H9 (cell line): ENCODE results near the gene CLEC3B. TPM values are rescaled to one million over a fixed set of nuclear protein-coding genes. Genes with fewer than 3 reads are reported as not detected.

Source experiments
- DNase-seq: peaks from one replicate; pipeline ENCODE4 v3.0.0-alpha.2; 2017
- H2AFZ ChIP-seq: one replicate; pipeline ENCODE4 v1.6.1; 2013; ENCODE audit warnings: mild to moderate bottlenecking, low read length, control low read depth, moderate library complexity
- H2AK5ac ChIP-seq: 2 replicates; pipeline ENCODE4 v1.6.1; 2013; ENCODE audit warnings: low read length, control low read depth, mixed read lengths; ENCODE audit not compliant: insufficient read length
- H2BK120ac ChIP-seq: one replicate; pipeline ENCODE4 v1.6.1; 2013; ENCODE audit warnings: low read depth, mild to moderate bottlenecking, low read length, control low read depth, inconsistent platforms; ENCODE audit not compliant: poor library complexity, severe bottlenecking
- H2BK12ac ChIP-seq: 2 replicates; pipeline ENCODE4 v1.6.1; 2013; ENCODE audit warnings: low read length, control low read depth, mixed read lengths, low read depth; ENCODE audit not compliant: insufficient read length
- H2BK15ac ChIP-seq: 2 replicates; pipeline ENCODE4 v1.6.1; 2013; ENCODE audit warnings: low read depth, low read length, control low read depth
- H2BK20ac ChIP-seq: one replicate; pipeline ENCODE4 v1.6.1; 2013; ENCODE audit warnings: low read depth, mild to moderate bottlenecking, low read length, control low read depth, inconsistent platforms; ENCODE audit not compliant: poor library complexity, severe bottlenecking
- H2BK5ac ChIP-seq: 2 replicates; pipeline ENCODE4 v1.6.1; 2013; ENCODE audit warnings: low read length, control low read depth, mixed read lengths; ENCODE audit not compliant: insufficient read length
- H3K14ac ChIP-seq: 2 replicates; pipeline ENCODE4 v1.6.1; 2013; ENCODE audit warnings: low read length, control low read depth; ENCODE audit not compliant: insufficient read depth
- H3K18ac ChIP-seq: 2 replicates; pipeline ENCODE4 v1.6.1; 2013; ENCODE audit warnings: low read depth, mild to moderate bottlenecking, mixed read lengths, low read length, control low read depth; ENCODE audit not compliant: insufficient read length
- H3K23ac ChIP-seq: 2 replicates; pipeline ENCODE4 v1.6.1; 2013; ENCODE audit warnings: low read length, control low read depth, mixed read lengths, low read depth; ENCODE audit not compliant: insufficient read length
- H3K23me2 ChIP-seq: 2 replicates; pipeline ENCODE4 v1.6.1; 2013; ENCODE audit warnings: low read depth, mild to moderate bottlenecking, mixed read lengths, low read length, control low read depth; ENCODE audit not compliant: insufficient read length, poor library complexity, severe bottlenecking
- H3K27ac ChIP-seq: 2 replicates; pipeline ENCODE4 v1.5.1; 2013; ENCODE audit warnings: low read length, control low read depth, mixed read lengths, low read depth; ENCODE audit not compliant: insufficient read length
- H3K27me3 ChIP-seq: 2 replicates; pipeline ENCODE4 v1.6.1; 2013; ENCODE audit warnings: low read length, control low read depth, inconsistent platforms; ENCODE audit not compliant: insufficient read depth
- H3K4ac ChIP-seq: 2 replicates; pipeline ENCODE4 v1.6.1; 2013; ENCODE audit warnings: low read depth, mild to moderate bottlenecking, control low read depth, inconsistent platforms, low read length, moderate library complexity
- H3K4me1 ChIP-seq: 2 replicates; pipeline ENCODE4 v1.6.1; 2013; ENCODE audit warnings: low read length, control low read depth, inconsistent platforms; ENCODE audit not compliant: insufficient read depth
- H3K4me2 ChIP-seq: 2 replicates; pipeline ENCODE4 v1.6.1; 2013; ENCODE audit warnings: low read length, control low read depth, mixed read lengths; ENCODE audit not compliant: insufficient read length, insufficient read depth
- H3K56ac ChIP-seq: 2 replicates; pipeline ENCODE4 v1.6.1; 2013; ENCODE audit warnings: low read depth, mild to moderate bottlenecking, mixed read lengths, low read length, control low read depth; ENCODE audit not compliant: insufficient read length
- H3K79me1 ChIP-seq: 2 replicates; pipeline ENCODE4 v1.6.1; 2013; ENCODE audit warnings: low read depth, mild to moderate bottlenecking, moderate library complexity, low read length, control low read depth, inconsistent platforms; ENCODE audit not compliant: insufficient read depth, poor library complexity, severe bottlenecking
- H3K79me2 ChIP-seq: 2 replicates; pipeline ENCODE4 v1.6.1; 2013; ENCODE audit warnings: low read length, control low read depth, inconsistent platforms; ENCODE audit not compliant: insufficient read depth
- H3K9ac ChIP-seq: 2 replicates; pipeline ENCODE4 v1.6.1; 2013; ENCODE audit warnings: low read length, control low read depth, mixed read lengths; ENCODE audit not compliant: insufficient read length; ENCODE audit errors: extremely low read depth
- H3K9me3 ChIP-seq: one replicate; pipeline ENCODE4 v1.6.1; 2013; ENCODE audit warnings: low read depth, low read length, inconsistent platforms; ENCODE audit not compliant: control insufficient read depth
- H3T11ph ChIP-seq: one replicate; pipeline ENCODE4 v1.6.1; 2013; ENCODE audit warnings: mild to moderate bottlenecking, low read length, control low read depth, inconsistent platforms
- H4K20me1 ChIP-seq: one replicate; pipeline ENCODE4 v1.6.1; 2013; ENCODE audit not compliant: control insufficient read depth, insufficient read length, insufficient read depth
- H4K5ac ChIP-seq: 2 replicates; pipeline ENCODE4 v1.6.1; 2013; ENCODE audit warnings: low read depth, mild to moderate bottlenecking, mixed read lengths, low read length, control low read depth; ENCODE audit not compliant: insufficient read length
- H4K8ac ChIP-seq: replicated peaks from 2 replicates; pipeline ENCODE4 v1.6.1; 2013; ENCODE audit warnings: low read length, control low read depth, mixed read lengths, low read depth; ENCODE audit not compliant: insufficient read length
- H4K91ac ChIP-seq: 2 replicates; pipeline ENCODE4 v1.6.1; 2013; ENCODE audit warnings: low read depth, mild to moderate bottlenecking, moderate library complexity, mixed read lengths, low read length, control low read depth; ENCODE audit not compliant: insufficient read length
- H3K27ac Mint-ChIP-seq, 3 experiments: 2 replicates in 2 of 3; 3 replicates in 1 of 3; pipeline ENCODE4 v1.8.0; 2020 to 2021; ENCODE audit warnings: mixed read lengths in 3 of 3, mild to moderate bottlenecking in 1 of 3, moderate library complexity in 1 of 3
- H3K27me3 Mint-ChIP-seq: 2 replicates; pipeline ENCODE4 v1.8.0; 2021; ENCODE audit warnings: low read depth, mild to moderate bottlenecking, moderate library complexity, mixed read lengths
- H3K36me3 Mint-ChIP-seq, 3 experiments: 2 replicates in 2 of 3; 3 replicates in 1 of 3; pipeline ENCODE4 v1.8.0; 2020 to 2021; ENCODE audit warnings: low read depth in 3 of 3, mixed read lengths in 3 of 3; ENCODE audit not compliant: insufficient read depth in 1 of 3
- H3K4me1 Mint-ChIP-seq, 2 experiments: 2 replicates each; pipeline ENCODE4 v1.8.0; 2020; ENCODE audit warnings: mixed read lengths in 2 of 2
- H3K4me3 Mint-ChIP-seq, 2 experiments: 2 replicates in 1 of 2; 3 replicates in 1 of 2; pipeline ENCODE4 v1.8.0; 2020 to 2021; ENCODE audit warnings: mild to moderate bottlenecking in 2 of 2, mixed read lengths in 2 of 2, moderate library complexity in 1 of 2
- H3K9me3 Mint-ChIP-seq, 2 experiments: 2 replicates in 1 of 2; 3 replicates in 1 of 2; pipeline ENCODE4 v1.8.0; 2020; ENCODE audit warnings: mild to moderate bottlenecking in 2 of 2, mixed read lengths in 2 of 2, moderate library complexity in 1 of 2
- WGBS: extraction: QIAGEN DNeasy Blood & Tissue Kit; methylation state at CpG from one replicate; pipeline ENCODE4 v1.1.7; 2013; ENCODE audit warnings: missing lambda C conversion rate, low lambda C conversion rate, mixed read lengths; ENCODE audit not compliant: insufficient read length; ENCODE audit errors: extremely low coverage; 5-methylcytosine and 5-hydroxymethylcytosine counted together
- total RNA-seq: library from RNA; stranded (reverse); gene quantifications from 2 replicates; pipeline ENCODE4 v1.2.1, GENCODE V29; 2021
- TF ChIP-seq, protein P1 (sequence below): fragments of 200-600 bp; sonication (generic); conservative IDR thresholded peaks from 3 replicates; pipeline ENCODE4 v1.8.0; 2021; ENCODE audit warnings: antibody characterized with exemption, mild to moderate bottlenecking

Gene CLEC3B
- total RNA-seq, 1 experiment from 2014 or later, result not detected

DNA sequence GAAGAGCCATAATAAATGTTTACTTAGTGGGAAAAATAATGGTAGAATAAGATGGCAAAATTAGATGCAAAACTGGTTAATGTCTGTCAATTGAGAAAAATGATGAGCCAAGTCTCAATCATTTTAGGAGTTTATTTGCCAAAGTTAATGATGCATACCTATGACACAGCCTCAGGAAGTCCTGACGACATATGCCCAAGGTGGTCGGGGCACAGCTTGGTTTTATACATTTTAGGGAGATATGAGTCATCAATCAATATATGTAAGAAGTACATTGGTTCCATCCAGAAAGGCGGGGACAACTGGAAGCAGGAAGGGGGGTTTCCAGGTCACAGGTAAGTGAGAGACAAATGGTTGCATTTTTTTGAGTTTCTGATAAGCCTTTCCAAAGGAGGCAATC, 31.5 kb downstream of the CLEC3B start:
- H2BK12ac ChIP-seq, result no peak overlapping the region
- no peak overlapping the region for H3K4me3 Mint-ChIP-seq
- H3K14ac ChIP-seq, result no peak overlapping the region
- H3K56ac ChIP-seq, result no peak overlapping the region
- H2AK5ac ChIP-seq, result no peak overlapping the region
- no peak overlapping the region for H3K27ac Mint-ChIP-seq
- H4K20me1 ChIP-seq, result no peaks in the 10 kb centered on the region
- no peak overlapping the region for H3K9ac ChIP-seq
- no peaks in the 10 kb centered on the region for H3K9me3 ChIP-seq
- no peak overlapping the region for H3K27ac ChIP-seq
- H3K23me2 ChIP-seq, result no peaks in the 10 kb centered on the region
- H2BK5ac ChIP-seq, result no peak overlapping the region
- no peak overlapping the region for H4K5ac ChIP-seq
- no peak overlapping the region for H4K8ac ChIP-seq
- H2BK20ac ChIP-seq, result no peak overlapping the region
- no peak overlapping the region for H3K4me2 ChIP-seq
- H4K91ac ChIP-seq, result no peak overlapping the region
- no peak for DNase-seq
- H2AFZ ChIP-seq, result no peak overlapping the region
- no peak overlapping the region for H3T11ph ChIP-seq
- H2BK15ac ChIP-seq, result no peak overlapping the region
- H3K4ac ChIP-seq, result no peak overlapping the region
- H3K4me1 ChIP-seq, result peaks cover 2% of the 10 kb centered on the region; the same call in 1 of the 2 replicates
- no peak overlapping the region for H2BK120ac ChIP-seq
- H3K9me3 Mint-ChIP-seq, result peaks cover 0 to 3% of the 10 kb centered on the region in 2 experiments; a peak in 1 of 5 replicates
- H3K18ac ChIP-seq, result no peak overlapping the region
- peaks cover 24 to 27% of the 10 kb centered on the region in 2 experiments for H3K4me1 Mint-ChIP-seq
- peaks cover 27% of the 10 kb centered on the region; the same call in 1 of the 2 replicates for H3K27me3 ChIP-seq
- no peaks in the 10 kb centered on the region for H3K36me3 Mint-ChIP-seq
- H3K23ac ChIP-seq, result no peak overlapping the region
- H3K27me3 Mint-ChIP-seq, result peaks cover 99% of the 10 kb centered on the region
- H3K79me1 ChIP-seq, result no peaks in the 10 kb centered on the region
- no peaks in the 10 kb centered on the region for H3K79me2 ChIP-seq
- WGBS, result no CpG with 5 or more reads among the region's 3 CpGs
- TF ChIP-seq, protein P1, sequence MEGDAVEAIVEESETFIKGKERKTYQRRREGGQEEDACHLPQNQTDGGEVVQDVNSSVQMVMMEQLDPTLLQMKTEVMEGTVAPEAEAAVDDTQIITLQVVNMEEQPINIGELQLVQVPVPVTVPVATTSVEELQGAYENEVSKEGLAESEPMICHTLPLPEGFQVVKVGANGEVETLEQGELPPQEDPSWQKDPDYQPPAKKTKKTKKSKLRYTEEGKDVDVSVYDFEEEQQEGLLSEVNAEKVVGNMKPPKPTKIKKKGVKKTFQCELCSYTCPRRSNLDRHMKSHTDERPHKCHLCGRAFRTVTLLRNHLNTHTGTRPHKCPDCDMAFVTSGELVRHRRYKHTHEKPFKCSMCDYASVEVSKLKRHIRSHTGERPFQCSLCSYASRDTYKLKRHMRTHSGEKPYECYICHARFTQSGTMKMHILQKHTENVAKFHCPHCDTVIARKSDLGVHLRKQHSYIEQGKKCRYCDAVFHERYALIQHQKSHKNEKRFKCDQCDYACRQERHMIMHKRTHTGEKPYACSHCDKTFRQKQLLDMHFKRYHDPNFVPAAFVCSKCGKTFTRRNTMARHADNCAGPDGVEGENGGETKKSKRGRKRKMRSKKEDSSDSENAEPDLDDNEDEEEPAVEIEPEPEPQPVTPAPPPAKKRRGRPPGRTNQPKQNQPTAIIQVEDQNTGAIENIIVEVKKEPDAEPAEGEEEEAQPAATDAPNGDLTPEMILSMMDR, result no peak
